ENCODE results near the gene ALK.

DNA sequence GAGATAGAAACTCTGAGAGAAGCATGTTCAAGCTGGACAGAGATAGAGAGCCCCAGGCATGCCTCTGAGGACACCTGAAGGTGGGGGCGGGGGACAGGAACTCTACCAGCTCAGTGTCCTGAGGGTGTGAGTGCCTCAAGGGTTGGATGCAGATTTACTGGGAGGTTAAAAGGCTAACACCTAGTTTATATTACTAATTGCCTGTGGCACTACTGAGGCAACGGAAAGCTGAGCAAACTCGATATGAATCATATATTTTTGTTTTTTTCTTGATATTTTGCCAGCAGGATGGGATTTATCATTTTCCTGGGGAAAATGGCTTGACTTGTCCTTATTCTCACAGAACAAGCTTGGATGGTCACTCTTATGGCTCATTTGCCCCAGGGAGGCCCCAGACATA lies 319.5 kb downstream of the ALK start:
- TF ChIP-seq, protein P1, sequence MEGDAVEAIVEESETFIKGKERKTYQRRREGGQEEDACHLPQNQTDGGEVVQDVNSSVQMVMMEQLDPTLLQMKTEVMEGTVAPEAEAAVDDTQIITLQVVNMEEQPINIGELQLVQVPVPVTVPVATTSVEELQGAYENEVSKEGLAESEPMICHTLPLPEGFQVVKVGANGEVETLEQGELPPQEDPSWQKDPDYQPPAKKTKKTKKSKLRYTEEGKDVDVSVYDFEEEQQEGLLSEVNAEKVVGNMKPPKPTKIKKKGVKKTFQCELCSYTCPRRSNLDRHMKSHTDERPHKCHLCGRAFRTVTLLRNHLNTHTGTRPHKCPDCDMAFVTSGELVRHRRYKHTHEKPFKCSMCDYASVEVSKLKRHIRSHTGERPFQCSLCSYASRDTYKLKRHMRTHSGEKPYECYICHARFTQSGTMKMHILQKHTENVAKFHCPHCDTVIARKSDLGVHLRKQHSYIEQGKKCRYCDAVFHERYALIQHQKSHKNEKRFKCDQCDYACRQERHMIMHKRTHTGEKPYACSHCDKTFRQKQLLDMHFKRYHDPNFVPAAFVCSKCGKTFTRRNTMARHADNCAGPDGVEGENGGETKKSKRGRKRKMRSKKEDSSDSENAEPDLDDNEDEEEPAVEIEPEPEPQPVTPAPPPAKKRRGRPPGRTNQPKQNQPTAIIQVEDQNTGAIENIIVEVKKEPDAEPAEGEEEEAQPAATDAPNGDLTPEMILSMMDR (IDR thresholded peaks at IDR 0.05; ENCODE audit: low read depth, low read length) = no peak
- TF ChIP-seq EZH2phosphoT487 (IDR thresholded peaks at IDR 0.05; ENCODE audit: low read depth) = no peak
